ENCODE measurements around the gene PNPLA3. TPM values are rescaled to one million over a fixed set of nuclear protein-coding genes. Genes with fewer than 3 reads are reported as not detected.

The PNPLA3 gene
- total and polyA plus RNA-seq, 4 donors, result 0.41 to 2.2 (median 0.99) TPM

DNA sequence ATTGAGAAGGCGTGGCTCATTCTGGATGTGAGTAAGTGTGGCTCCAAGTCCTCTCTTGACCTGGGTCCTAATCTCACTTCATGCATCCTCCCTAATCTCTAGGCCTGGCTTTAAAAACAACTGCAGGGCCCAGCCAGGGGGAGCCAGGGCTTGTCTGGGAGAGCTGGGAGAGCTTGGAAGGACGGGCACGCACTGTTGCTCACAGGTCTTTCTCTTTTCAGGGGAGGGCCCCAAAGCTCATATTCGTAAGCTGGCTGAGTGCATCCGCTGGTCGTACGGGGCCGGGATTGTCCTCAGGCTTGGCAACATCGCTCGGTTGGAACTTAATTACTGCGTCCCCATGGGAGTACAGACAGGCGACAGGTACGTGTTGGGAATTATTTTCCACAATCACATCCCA is 66.4 kb downstream of the PNPLA3 start:
- Histone ChIP-seq H3K9me3 (ENCODE audit: control insufficient read depth in 4 of 4, insufficient read depth in 3 of 4, low read length in 3 of 4) (no peaks in the 10 kb centered on the region), H3K4me3 (no peak overlapping the region), H3K27me3 (ENCODE audit: control insufficient read depth in 3 of 3, insufficient read depth in 3 of 3, low read length in 2 of 3) (no peaks in the 10 kb centered on the region), H3K36me3 (ENCODE audit: control insufficient read depth in 4 of 4, insufficient read depth in 4 of 4, low read length in 4 of 4) (peaks cover 15 to 42% (median 41%) of the 10 kb centered on the region in 4 donors), H3K9ac (ENCODE audit: insufficient read depth in 1 of 2, low read length in 2 of 2) (no peak overlapping the region), H3K27ac (ENCODE audit: low read depth in 1 of 2, low read length in 1 of 2) (no peak overlapping the region), H3K4me1 (ENCODE audit: control insufficient read depth in 5 of 5, insufficient read depth in 5 of 5, low read length in 5 of 5) (no peaks in the 10 kb centered on the region)
- WGBS, 2 donors, result 92 to 96% methylated on average over 13 of the region's 13 CpGs
- DNase-seq, result no peak
- ATAC-seq (ENCODE audit: insufficient read depth, low FRiP score), result no peak
- TF ChIP-seq, protein P1, sequence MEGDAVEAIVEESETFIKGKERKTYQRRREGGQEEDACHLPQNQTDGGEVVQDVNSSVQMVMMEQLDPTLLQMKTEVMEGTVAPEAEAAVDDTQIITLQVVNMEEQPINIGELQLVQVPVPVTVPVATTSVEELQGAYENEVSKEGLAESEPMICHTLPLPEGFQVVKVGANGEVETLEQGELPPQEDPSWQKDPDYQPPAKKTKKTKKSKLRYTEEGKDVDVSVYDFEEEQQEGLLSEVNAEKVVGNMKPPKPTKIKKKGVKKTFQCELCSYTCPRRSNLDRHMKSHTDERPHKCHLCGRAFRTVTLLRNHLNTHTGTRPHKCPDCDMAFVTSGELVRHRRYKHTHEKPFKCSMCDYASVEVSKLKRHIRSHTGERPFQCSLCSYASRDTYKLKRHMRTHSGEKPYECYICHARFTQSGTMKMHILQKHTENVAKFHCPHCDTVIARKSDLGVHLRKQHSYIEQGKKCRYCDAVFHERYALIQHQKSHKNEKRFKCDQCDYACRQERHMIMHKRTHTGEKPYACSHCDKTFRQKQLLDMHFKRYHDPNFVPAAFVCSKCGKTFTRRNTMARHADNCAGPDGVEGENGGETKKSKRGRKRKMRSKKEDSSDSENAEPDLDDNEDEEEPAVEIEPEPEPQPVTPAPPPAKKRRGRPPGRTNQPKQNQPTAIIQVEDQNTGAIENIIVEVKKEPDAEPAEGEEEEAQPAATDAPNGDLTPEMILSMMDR (IDR thresholded peaks at IDR 0.05; ENCODE audit: control extremely low read depth, extremely low read depth), result no peak

DNA sequence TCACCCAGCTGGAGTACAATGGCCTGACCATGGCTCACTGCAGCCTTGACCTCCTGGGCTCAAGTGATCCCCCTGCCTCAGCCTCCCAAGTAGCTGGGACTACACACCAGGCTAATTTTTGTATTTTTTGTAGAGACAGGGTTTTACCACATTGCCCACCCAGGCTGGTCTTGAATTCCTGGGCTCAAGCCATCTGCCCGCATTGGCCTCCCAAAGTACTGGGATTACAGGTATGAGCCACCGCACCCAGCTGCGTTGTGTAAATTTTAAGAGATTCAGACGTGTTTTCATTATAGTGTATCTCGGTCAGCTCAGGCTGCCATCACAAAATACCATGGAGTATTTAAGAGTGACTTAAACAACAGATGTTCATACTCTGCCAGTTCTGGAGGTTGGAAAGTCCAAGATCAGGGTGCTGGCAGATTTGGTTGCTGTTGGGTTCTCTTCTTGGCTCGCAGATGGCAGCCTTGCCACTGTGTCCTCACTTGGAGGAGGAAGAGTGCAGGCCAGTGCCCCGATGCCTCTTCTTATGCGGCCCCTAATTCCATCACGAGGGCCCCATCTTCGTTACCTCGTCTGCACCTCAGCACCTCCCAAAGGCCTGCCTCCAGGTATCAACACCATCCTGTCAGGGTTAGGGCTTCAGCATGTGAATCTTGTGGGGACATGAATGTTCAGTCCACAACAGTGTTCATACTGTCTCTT is 67.9 kb downstream of the PNPLA3 start:
- H3K36me3 ChIP-seq (ENCODE audit: control insufficient read depth in 4 of 4, insufficient read depth in 4 of 4, low read length in 4 of 4), result peaks cover 12 to 39% (median 36%) of the 10 kb centered on the region in 4 donors
- no peak overlapping the region for H3K9ac ChIP-seq (ENCODE audit: insufficient read depth in 1 of 2, low read length in 2 of 2)
- no peaks in the 10 kb centered on the region for H3K9me3 ChIP-seq (ENCODE audit: control insufficient read depth in 4 of 4, insufficient read depth in 3 of 4, low read length in 3 of 4)
- TF ChIP-seq, protein P1 (IDR thresholded peaks at IDR 0.05; ENCODE audit: control extremely low read depth, extremely low read depth), result no peak
- no peak overlapping the region for H3K4me3 ChIP-seq
- peaks cover 0 to 4% (median 0%) of the 10 kb centered on the region in 5 donors for H3K4me1 ChIP-seq (ENCODE audit: control insufficient read depth in 5 of 5, insufficient read depth in 5 of 5, low read length in 5 of 5)
- no peak overlapping the region for H3K27ac ChIP-seq (ENCODE audit: low read depth in 1 of 2, low read length in 1 of 2)
- DNase-seq (no peak), ATAC-seq (ENCODE audit: insufficient read depth, low FRiP score) (no peak)
- no peaks in the 10 kb centered on the region for H3K27me3 ChIP-seq (ENCODE audit: control insufficient read depth in 3 of 3, insufficient read depth in 3 of 3, low read length in 2 of 3)
- 96% methylated on average over 11 of the region's 11 CpGs for WGBS, 2 donors

DNA sequence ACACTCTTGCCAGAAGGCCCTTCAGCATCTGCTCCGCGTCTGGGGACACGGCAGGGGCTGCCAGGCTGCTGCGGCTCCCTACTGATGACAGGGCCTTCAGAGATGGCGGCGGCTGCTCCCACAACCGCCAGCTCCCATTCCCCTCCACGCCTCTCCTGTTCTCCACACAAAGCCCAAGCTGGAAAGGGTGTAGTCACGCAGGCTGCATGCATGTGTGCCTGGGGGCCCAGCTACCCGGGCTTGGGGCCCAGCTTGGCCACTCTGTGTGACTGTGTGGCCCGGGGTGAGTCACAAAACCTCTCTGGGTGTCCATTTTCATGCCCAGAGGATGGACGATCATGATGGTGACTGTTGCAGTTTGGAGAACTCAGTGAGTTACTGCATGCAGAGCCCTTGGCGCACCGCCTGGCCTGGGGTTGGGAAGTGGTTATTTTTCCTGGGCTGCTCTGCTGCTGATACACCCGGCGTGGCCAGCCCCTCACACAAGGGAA is 68.8 kb downstream of the PNPLA3 start:
- Histone ChIP-seq H3K27ac (ENCODE audit: low read depth in 1 of 2, low read length in 1 of 2) (no peak overlapping the region), H3K4me1 (ENCODE audit: control insufficient read depth in 5 of 5, insufficient read depth in 5 of 5, low read length in 5 of 5) (peaks cover 0 to 4% (median 0%) of the 10 kb centered on the region in 5 donors), H3K27me3 (ENCODE audit: control insufficient read depth in 3 of 3, insufficient read depth in 3 of 3, low read length in 2 of 3) (no peaks in the 10 kb centered on the region), H3K9me3 (ENCODE audit: control insufficient read depth in 4 of 4, insufficient read depth in 3 of 4, low read length in 3 of 4) (no peaks in the 10 kb centered on the region), H3K36me3 (ENCODE audit: control insufficient read depth in 4 of 4, insufficient read depth in 4 of 4, low read length in 4 of 4) (peaks cover 9 to 42% (median 39%) of the 10 kb centered on the region in 4 donors), H3K9ac (ENCODE audit: insufficient read depth in 1 of 2, low read length in 2 of 2) (no peak overlapping the region), H3K4me3 (no peak overlapping the region)
- ATAC-seq (ENCODE audit: insufficient read depth, low FRiP score), result peak; percentile 2
- 82% methylated on average over 16 of the region's 16 CpGs for WGBS, 2 donors
- TF ChIP-seq, protein P1 (IDR thresholded peaks at IDR 0.05; ENCODE audit: control extremely low read depth, extremely low read depth), result no peak
- no peak for DNase-seq

Measured in lung (tissue), 12 donors.